ENCODE measurements around the gene DNM1L.

DNM1L gene

DNA sequence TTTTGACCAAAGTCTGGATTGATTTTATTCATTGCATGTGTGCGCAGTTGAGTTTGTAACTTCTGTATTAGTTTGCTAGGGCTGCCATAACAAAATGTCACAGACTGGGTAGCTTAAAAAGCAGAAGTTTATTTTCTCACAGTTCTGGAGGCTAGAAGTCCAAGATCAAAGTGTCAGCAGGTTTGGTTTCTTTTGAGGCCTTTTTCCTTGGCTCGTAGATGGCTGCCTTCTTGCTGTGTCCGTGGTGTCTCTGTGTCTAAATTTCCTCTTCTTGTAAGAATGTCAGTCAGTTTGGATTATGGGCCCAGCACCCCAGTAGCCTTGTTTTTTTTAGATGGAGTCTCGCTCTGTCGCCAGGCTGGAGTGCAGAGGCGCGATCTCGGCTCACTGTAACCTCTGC is 11.8 kb downstream of the DNM1L start:
- TF ChIP-seq, protein P1, sequence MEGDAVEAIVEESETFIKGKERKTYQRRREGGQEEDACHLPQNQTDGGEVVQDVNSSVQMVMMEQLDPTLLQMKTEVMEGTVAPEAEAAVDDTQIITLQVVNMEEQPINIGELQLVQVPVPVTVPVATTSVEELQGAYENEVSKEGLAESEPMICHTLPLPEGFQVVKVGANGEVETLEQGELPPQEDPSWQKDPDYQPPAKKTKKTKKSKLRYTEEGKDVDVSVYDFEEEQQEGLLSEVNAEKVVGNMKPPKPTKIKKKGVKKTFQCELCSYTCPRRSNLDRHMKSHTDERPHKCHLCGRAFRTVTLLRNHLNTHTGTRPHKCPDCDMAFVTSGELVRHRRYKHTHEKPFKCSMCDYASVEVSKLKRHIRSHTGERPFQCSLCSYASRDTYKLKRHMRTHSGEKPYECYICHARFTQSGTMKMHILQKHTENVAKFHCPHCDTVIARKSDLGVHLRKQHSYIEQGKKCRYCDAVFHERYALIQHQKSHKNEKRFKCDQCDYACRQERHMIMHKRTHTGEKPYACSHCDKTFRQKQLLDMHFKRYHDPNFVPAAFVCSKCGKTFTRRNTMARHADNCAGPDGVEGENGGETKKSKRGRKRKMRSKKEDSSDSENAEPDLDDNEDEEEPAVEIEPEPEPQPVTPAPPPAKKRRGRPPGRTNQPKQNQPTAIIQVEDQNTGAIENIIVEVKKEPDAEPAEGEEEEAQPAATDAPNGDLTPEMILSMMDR (IDR thresholded peaks at IDR 0.05; ENCODE audit: low read length): no peak
- no peak overlapping the region for H3K4me3 ChIP-seq (ENCODE audit: low read depth, low read length, poor library complexity, severe bottlenecking)
- H3K9me2 ChIP-seq (ENCODE audit: low read depth, low read length): no peaks in the 10 kb centered on the region
- H3K4me1 ChIP-seq (ENCODE audit: insufficient read depth, low read length, severe bottlenecking): no peaks in the 10 kb centered on the region
- no peak overlapping the region for H3K9ac ChIP-seq (ENCODE audit: low read length)
- H3K27ac ChIP-seq (ENCODE audit: low read depth, low read length, poor library complexity, severe bottlenecking): no peak overlapping the region
- peaks cover 55% of the 10 kb centered on the region for H3K36me3 ChIP-seq (ENCODE audit: insufficient read depth, low read length)
- no peaks in the 10 kb centered on the region for H4K20me1 ChIP-seq (ENCODE audit: insufficient read depth, low read length)
- peaks cover 10% of the 10 kb centered on the region; the same call in 1 of the 2 replicates for H3K9me3 ChIP-seq (ENCODE audit: low read length)
- no peak overlapping the region for H3K4me2 ChIP-seq (ENCODE audit: low read length)
- H3F3A ChIP-seq (ENCODE audit: insufficient read depth, low read length): no peaks in the 10 kb centered on the region
- no peak overlapping the region for H2AFZ ChIP-seq (ENCODE audit: low read length)
- peaks cover 95% of the 10 kb centered on the region for H3K79me2 ChIP-seq (ENCODE audit: insufficient read depth, low read length)
- no peaks in the 10 kb centered on the region for H3K27me3 ChIP-seq (ENCODE audit: insufficient read depth, low read length)

DNA sequence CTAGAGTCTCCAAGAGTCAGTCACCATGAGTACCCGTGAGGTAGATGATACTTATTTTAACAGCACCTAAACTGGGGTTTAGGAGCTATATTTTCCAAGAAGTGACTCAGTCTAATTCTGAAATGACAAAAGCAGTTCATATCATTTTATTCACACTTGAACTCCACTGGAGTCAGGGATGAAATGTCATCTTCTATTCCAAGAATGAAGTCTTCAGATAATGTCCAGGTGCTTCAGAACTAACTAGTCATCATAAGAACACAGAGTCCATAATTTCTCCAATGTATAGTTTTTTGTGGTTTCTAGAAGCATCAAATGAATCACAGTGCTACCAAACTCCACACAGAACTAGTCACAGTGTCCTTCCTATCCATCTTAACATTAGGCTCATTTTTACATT is 13.3 kb downstream of the DNM1L start:
- Histone ChIP-seq H3K79me2 (ENCODE audit: insufficient read depth, low read length) (peaks cover 90% of the 10 kb centered on the region), H3K4me2 (ENCODE audit: low read length) (no peak overlapping the region), H2AFZ (ENCODE audit: low read length) (no peak overlapping the region), H3K9me3 (ENCODE audit: low read length) (peaks cover 10% of the 10 kb centered on the region; the same call in 1 of the 2 replicates), H3K9ac (ENCODE audit: low read length) (no peak overlapping the region), H3K27me3 (ENCODE audit: insufficient read depth, low read length) (no peaks in the 10 kb centered on the region), H3K4me1 (ENCODE audit: insufficient read depth, low read length, severe bottlenecking) (no peaks in the 10 kb centered on the region), H3K4me3 (ENCODE audit: low read depth, low read length, poor library complexity, severe bottlenecking) (no peak overlapping the region), H3K9me2 (ENCODE audit: low read depth, low read length) (no peaks in the 10 kb centered on the region), H4K20me1 (ENCODE audit: insufficient read depth, low read length) (no peaks in the 10 kb centered on the region), H3K36me3 (ENCODE audit: insufficient read depth, low read length) (peaks cover 48% of the 10 kb centered on the region), H3F3A (ENCODE audit: insufficient read depth, low read length) (no peaks in the 10 kb centered on the region), H3K27ac (ENCODE audit: low read depth, low read length, poor library complexity, severe bottlenecking) (no peak overlapping the region)
- TF ChIP-seq, protein P1 (IDR thresholded peaks at IDR 0.05; ENCODE audit: low read length): no peak
- TF ChIP-seq EZH2 (IDR thresholded peaks at IDR 0.05; ENCODE audit: borderline replicate concordance, low read length): no peak

DNA sequence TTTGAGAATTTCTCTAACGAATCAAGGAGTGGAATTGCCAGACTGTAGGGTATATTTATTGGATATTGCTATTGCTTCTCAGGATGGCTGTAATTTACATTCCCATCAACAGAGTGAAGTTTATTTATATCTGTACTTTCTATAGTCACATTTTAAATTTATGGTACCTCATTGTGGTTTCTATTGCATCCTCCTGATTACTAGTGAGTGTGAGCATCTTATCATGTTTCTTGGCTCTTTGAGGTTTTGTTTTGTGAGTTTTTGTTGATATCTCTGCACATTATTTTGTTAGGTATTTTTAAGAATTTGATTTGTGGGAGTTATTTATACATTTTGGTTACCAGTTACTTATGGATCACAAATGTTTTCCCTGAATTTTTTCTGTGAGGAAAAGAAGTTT is 13.9 kb downstream of the DNM1L start:
- peaks cover 90% of the 10 kb centered on the region for H3K79me2 ChIP-seq (ENCODE audit: insufficient read depth, low read length)
- no peak overlapping the region for H3K4me3 ChIP-seq (ENCODE audit: low read depth, low read length, poor library complexity, severe bottlenecking)
- no peak overlapping the region for H3K27ac ChIP-seq (ENCODE audit: low read depth, low read length, poor library complexity, severe bottlenecking)
- H3K9me3 ChIP-seq (ENCODE audit: low read length): peaks cover 10% of the 10 kb centered on the region; the same call in 1 of the 2 replicates
- TF ChIP-seq, protein P1 (IDR thresholded peaks at IDR 0.05; ENCODE audit: low read length): no peak
- no peak for TF ChIP-seq EZH2 (IDR thresholded peaks at IDR 0.05; ENCODE audit: borderline replicate concordance, low read length)
- no peak overlapping the region for H3K9ac ChIP-seq (ENCODE audit: low read length)
- H4K20me1 ChIP-seq (ENCODE audit: insufficient read depth, low read length): no peaks in the 10 kb centered on the region
- no peaks in the 10 kb centered on the region for H3K9me2 ChIP-seq (ENCODE audit: low read depth, low read length)
- H3K4me2 ChIP-seq (ENCODE audit: low read length): no peak overlapping the region
- peaks cover 45% of the 10 kb centered on the region for H3K36me3 ChIP-seq (ENCODE audit: insufficient read depth, low read length)
- no peak overlapping the region for H2AFZ ChIP-seq (ENCODE audit: low read length)
- no peaks in the 10 kb centered on the region for H3K4me1 ChIP-seq (ENCODE audit: insufficient read depth, low read length, severe bottlenecking)
- no peaks in the 10 kb centered on the region for H3F3A ChIP-seq (ENCODE audit: insufficient read depth, low read length)
- H3K27me3 ChIP-seq (ENCODE audit: insufficient read depth, low read length): no peaks in the 10 kb centered on the region
